Activated CD4-positive, alpha-beta T cell treated with anti-CD3 and anti-CD28 coated beads for 36 hours (primary cell): ENCODE data around the gene TSPAN2. TPM values are rescaled to one million over a fixed set of nuclear protein-coding genes. Genes with fewer than 3 reads are reported as not detected.
A peak's percentile ranks its signal among the peaks of the same experiment; 100 is the strongest.

Source experiments
- ATAC-seq: fragments of 200-7000 bp; cut with Tn5 transposase; one replicate; pipeline ENCODE4 v1.10.0; 2021; ENCODE audit warnings: mild to moderate bottlenecking, moderate library complexity
- CTCF ChIA-PET: fragments of 350-600 bp; sonication (Branson Sonifier 250); formaldehyde crosslinking; loops from one replicate; lab custom pipeline; 2021; ENCODE audit warnings: antibody characterized with exemption; lab: Charles Lee
- POLR2A ChIA-PET: fragments of 350-600 bp; sonication (Branson Sonifier 250); formaldehyde crosslinking; loops from one replicate; lab custom pipeline; 2021; ENCODE audit warnings: antibody characterized with exemption, inconsistent platforms; lab: Charles Lee
- DNase-seq: peaks from one replicate; pipeline ENCODE4 v3.0.0-alpha.2; 2020
- H3K27ac Mint-ChIP-seq: one replicate; pipeline ENCODE4 v1.8.0; 2021; ENCODE audit warnings: mixed read lengths
- H3K27me3 Mint-ChIP-seq: one replicate; pipeline ENCODE4 v1.8.0; 2021; ENCODE audit warnings: mixed read lengths
- H3K36me3 Mint-ChIP-seq: one replicate; pipeline ENCODE4 v1.8.0; 2021; ENCODE audit warnings: low read depth, mixed read lengths
- H3K4me1 Mint-ChIP-seq: one replicate; pipeline ENCODE4 v1.8.0; 2021; ENCODE audit warnings: mixed read lengths
- H3K4me3 Mint-ChIP-seq: one replicate; pipeline ENCODE4 v1.8.0; 2021; ENCODE audit warnings: mild to moderate bottlenecking, moderate library complexity, mixed read lengths
- H3K9me3 Mint-ChIP-seq: one replicate; pipeline ENCODE4 v1.8.0; 2021; ENCODE audit warnings: low read depth, mixed read lengths
- intact Hi-C, 2 experiments: fragments of 100-400 bp; cut with DNase I in 1 of 2; cut with micrococcal nuclease in 1 of 2; formaldehyde crosslinking; loops; one replicate each; pipeline versions ENCODE4 v1.14.2 to v1.15.1; 2022 to 2024; cut with DNase I, micrococcal nuclease
- total RNA-seq, 2 experiments: library from RNA; stranded (reverse); gene quantifications; one replicate each; pipeline ENCODE4 v1.2.3, GENCODE V29; 2021

The TSPAN2 gene
- total RNA-seq, 2 experiments from 2014 or later, result 0.69 to 0.91 TPM

DNA sequence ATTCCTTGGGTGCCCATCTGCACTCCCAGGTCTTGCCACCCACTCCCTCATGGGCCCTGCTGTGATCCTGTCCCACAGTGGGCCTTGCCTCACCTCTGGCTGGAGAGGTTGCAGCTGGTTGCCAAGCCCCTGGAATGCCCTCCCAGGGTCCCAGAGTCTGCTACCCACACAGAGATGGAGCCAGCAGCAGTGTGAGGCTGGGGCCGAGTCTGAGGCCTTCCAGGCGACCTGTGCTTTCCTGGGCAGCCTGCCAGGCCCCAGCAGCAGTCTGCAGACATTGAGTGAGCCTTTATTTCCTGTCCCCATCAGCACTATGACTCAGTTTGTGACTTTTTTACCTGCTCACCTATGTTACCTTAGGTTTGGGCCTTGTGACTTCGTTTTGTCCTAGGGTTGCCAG, 25.0 kb upstream of the TSPAN2 start:
- peak; percentile 19 for DNase-seq
- no peaks in the 10 kb centered on the region for H3K36me3 Mint-ChIP-seq
- ChIA-PET POLR2A (no interaction called here), CTCF (interaction anchor here (0.7 to 5.1 kb wide), 10 partner anchors 10 to 871 kb away, joined by 3 to 40 read pairs (median 7); no protein-coding TSS in a partner anchor)
- H3K9me3 Mint-ChIP-seq, result no peaks in the 10 kb centered on the region
- H3K4me1 Mint-ChIP-seq, result peaks cover 4% of the 10 kb centered on the region
- ATAC-seq, result peak; percentile 36
- no peak overlapping the region for H3K27ac Mint-ChIP-seq
- no peak overlapping the region for H3K4me3 Mint-ChIP-seq
- intact Hi-C loops, result loop anchor here in 1 of 2 experiments (2.0 kb wide), 1 partner anchor 20 kb away; no protein-coding TSS in a partner anchor
- peaks cover 2% of the 10 kb centered on the region for H3K27me3 Mint-ChIP-seq

DNA sequence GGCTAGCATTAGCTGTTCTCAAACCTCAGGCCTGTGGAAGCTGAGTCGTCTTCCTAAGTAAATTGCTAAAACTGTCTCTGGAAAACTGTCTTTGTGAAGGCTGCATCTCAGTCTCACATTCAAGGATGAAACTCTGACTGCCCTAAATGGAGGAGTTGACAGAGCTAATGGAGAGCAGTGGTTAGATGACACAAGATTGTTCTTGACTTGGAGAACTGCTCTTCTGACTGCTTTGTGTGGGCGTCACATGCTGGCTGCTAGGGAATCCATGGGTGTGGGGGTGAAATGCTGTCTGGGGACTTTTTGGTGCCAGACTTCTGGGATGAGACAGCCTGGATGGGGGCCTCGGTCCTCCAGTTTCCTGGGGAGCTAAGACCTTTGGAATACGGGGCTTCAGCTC, 24.5 kb upstream of the TSPAN2 start:
- H3K27me3 Mint-ChIP-seq, result no peaks in the 10 kb centered on the region
- ATAC-seq (no peak), DNase-seq (no peak)
- H3K9me3 Mint-ChIP-seq, result peaks cover 2% of the 10 kb centered on the region
- no peak overlapping the region for H3K4me3 Mint-ChIP-seq
- peaks cover 4% of the 10 kb centered on the region for H3K4me1 Mint-ChIP-seq
- no peak overlapping the region for H3K27ac Mint-ChIP-seq
- intact Hi-C loops, result loop anchor here (1.0 to 2.0 kb wide), 2 partner anchors 21 to 134 kb away; no protein-coding TSS in a partner anchor
- CTCF ChIA-PET, result interaction anchor here (0.5 to 5.1 kb wide), 22 partner anchors 10 to 871 kb away, joined by 3 to 40 read pairs (median 5); no protein-coding TSS in a partner anchor
- POLR2A ChIA-PET, result no interaction called here
- no peaks in the 10 kb centered on the region for H3K36me3 Mint-ChIP-seq

DNA sequence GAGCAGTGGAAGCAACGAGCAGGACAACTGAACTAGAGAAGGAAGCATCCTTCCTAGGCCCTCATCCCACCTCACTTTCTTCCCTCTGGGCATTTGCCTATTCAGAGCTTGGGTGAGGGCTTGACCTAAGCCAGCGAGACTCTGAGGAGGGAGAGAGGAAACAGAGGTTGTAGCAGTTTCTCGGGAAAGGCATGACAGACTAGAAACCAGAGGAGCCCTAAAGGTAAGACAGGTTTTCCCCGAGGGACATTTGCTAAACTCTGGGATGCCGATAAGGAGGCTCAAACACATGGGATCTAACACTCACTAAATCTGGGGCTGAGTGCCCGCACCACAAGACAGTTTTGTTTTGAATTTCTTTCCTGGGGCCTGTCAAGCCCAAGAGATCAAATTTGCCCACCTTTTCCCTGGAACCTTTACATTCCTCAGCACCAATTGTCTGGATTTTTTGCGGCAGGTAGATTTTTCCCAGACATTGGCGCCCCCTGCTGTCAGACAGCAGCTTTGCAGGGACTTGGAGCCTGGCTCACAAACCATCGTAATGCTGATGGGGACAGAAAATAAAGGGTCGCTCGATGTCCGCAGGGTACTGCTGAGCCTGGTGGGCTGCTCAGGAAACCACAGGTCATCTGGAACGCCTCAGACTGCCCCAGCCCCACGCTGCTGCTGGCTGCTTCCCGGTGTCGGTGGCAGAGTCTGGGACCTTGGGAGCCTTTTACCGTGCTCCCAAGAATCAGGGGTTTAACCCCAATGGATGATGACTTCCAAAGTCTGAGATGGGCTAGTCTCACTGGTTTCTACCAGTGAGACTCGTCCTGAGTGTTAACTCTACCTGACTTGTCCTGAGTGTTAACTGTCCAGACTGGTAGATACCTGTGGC, 23.4 kb upstream of the TSPAN2 start:
- Mint-ChIP-seq H3K27me3 (no peaks in the 10 kb centered on the region), H3K4me3 (no peak overlapping the region), H3K9me3 (peaks cover 4% of the 10 kb centered on the region), H3K36me3 (no peaks in the 10 kb centered on the region), H3K4me1 (peaks cover 10% of the 10 kb centered on the region), H3K27ac (no peak overlapping the region)
- intact Hi-C loops, result loop anchor here (1.0 kb wide), 1 partner anchor 133 kb away; no protein-coding TSS in a partner anchor
- peak; percentile 65 for DNase-seq
- ChIA-PET CTCF (interaction anchor here (0.6 to 5.1 kb wide), 34 partner anchors 9 to 1047 kb away, joined by 3 to 40 read pairs (median 4); no protein-coding TSS in a partner anchor), POLR2A (no interaction called here)
- peak; percentile 30 for ATAC-seq

DNA sequence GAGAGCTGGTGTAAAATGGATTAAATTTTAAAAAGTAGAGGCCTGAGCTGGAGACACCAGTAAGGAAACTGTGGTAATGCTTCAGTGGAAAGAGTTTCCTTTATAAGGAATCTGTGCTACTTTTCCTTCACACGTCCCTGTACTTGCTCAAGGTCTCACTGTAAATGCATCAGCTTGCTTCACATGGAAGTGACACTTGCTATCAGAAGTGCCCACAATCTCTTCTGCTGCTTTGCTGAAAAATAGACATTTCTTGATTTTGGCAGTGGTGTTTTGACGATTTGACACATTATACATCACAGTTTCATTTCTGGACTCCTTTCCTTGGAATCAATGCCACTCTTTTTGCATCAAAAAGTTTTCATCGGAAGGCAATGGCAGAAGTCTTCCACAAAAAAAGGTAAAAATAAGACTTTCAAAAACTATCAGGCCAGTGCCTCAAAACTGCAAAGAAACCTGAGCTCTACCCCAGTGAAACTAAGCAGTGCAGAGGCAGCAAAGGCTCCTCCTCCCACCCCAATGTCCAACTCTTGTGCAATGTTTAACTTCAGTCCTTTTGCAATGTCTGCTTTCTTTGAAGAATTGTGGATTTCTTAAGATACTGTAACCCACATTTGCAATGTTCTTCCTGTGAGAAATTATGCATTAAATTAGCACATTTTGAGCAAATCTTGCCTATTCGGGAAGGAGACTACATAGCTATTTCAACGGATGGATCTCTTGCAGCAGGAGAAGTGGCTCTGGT, 18.4 kb upstream of the TSPAN2 start:
- no peak overlapping the region for H3K27ac Mint-ChIP-seq
- CTCF ChIA-PET, result interaction anchor here (0.6 to 1.1 kb wide), 3 partner anchors 8 to 910 kb away, joined by 3 to 4 read pairs (median 3); no protein-coding TSS in a partner anchor
- no peak overlapping the region for H3K4me3 Mint-ChIP-seq
- ATAC-seq (no peak), DNase-seq (no peak)
- H3K27me3 Mint-ChIP-seq, result no peaks in the 10 kb centered on the region
- POLR2A ChIA-PET, result no interaction called here
- H3K4me1 Mint-ChIP-seq, result peaks cover 11% of the 10 kb centered on the region
- intact Hi-C loops, result no loop called here
- H3K9me3 Mint-ChIP-seq, result peaks cover 4% of the 10 kb centered on the region
- H3K36me3 Mint-ChIP-seq, result no peaks in the 10 kb centered on the region

DNA sequence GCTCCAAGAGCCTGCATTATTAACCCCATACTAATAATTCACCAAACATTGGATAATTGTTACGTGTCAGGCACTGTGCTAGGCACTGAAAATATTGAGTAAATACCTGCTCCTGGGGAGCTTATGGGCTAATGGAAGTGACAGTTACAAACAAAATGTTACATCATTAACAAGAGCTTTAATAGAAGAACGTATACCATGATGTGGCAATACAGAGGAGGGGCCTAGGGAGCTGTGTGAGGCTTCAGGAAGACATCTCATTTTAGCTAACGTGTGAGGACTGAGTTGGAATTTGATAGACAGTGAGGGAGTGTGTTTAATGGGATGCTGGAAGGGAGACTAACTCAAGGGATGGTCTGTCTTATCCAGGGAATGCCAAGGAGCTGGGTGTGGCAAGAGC, 16.5 kb upstream of the TSPAN2 start:
- Mint-ChIP-seq H3K27ac (no peak overlapping the region), H3K36me3 (no peaks in the 10 kb centered on the region), H3K9me3 (peaks cover 4% of the 10 kb centered on the region), H3K27me3 (no peaks in the 10 kb centered on the region), H3K4me1 (peaks cover 10% of the 10 kb centered on the region), H3K4me3 (no peak overlapping the region)
- ChIA-PET CTCF (interaction anchor here (0.5 to 3.2 kb wide), 2 partner anchors 7 to 249 kb away, joined by 3 to 19 read pairs; no protein-coding TSS in a partner anchor), POLR2A (no interaction called here)
- intact Hi-C loops, result no loop called here
- ATAC-seq (no peak), DNase-seq (no peak)

DNA sequence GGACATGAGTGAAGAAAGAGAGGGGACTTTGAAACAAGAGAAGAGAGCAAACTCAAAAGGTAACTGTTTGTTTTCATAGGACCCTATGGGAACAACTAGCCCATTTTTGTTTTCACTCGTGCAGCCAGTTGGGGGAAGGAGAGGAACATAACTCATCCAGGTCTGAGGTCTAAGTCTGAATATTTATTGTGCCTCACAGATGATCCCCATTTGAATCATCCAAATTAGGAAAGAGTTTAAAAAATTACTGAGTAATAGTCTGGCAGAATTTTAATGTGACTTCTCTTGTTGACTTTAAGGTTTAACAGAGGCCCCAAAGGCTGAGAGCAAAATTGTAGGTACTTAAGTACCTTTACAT, 10.4 kb upstream of the TSPAN2 start:
- ChIA-PET POLR2A (no interaction called here), CTCF (interaction anchor here (1.0 to 3.4 kb wide), 4 partner anchors 8 to 49 kb away, joined by 3 to 15 read pairs (median 6); no protein-coding TSS in a partner anchor)
- H3K27me3 Mint-ChIP-seq, result no peaks in the 10 kb centered on the region
- H3K4me1 Mint-ChIP-seq, result peaks cover 39% of the 10 kb centered on the region
- ATAC-seq (peak; percentile 75), DNase-seq (no peak)
- H3K36me3 Mint-ChIP-seq, result no peaks in the 10 kb centered on the region
- H3K4me3 Mint-ChIP-seq, result peak overlapping the region; percentile 75
- no peaks in the 10 kb centered on the region for H3K9me3 Mint-ChIP-seq
- intact Hi-C loops, result loop anchor here (1.0 to 10.0 kb wide), 6 partner anchors 8 to 755 kb away; partner anchors contain the start of genes CSDE1 (in 1 of the 2) and TSPAN2 (in 1 of the 2)
- peak overlapping the region; percentile 69 for H3K27ac Mint-ChIP-seq

DNA sequence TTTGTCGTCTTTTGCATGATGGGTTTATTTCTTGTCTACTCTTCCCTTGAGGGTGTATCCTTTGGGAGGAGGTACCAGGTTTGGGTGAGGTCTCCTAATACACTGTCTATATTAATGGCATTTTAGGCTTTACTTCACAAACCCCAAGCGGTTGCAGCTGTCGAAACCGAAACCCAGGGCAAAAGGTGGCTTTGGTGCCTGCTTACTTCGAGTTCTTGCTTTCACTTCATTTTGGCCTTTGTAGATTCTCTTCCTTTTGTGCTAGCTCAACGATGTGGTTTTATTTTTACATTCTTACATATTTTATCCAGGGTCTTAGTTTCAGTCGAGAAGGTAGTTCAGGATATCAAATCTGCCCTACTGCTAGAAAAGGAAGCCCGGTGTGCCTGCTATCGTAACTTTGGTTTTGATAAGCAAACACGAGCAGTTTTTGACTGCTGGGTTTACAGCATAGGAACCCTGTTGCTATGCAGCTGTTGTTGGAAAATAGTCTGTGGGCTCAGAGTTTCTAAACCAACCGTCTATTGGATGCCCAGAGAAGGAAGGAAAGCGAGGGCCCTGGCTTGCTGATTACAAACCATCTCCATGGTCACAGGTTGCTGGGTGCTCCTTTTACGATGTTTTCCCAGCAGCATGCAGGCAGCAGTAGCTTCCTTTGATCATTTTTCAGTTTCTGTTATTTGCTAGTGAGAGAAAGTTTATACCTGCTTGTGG, 9.8 kb upstream of the TSPAN2 start:
- CTCF ChIA-PET, result interaction anchor here (0.7 to 3.4 kb wide), 6 partner anchors 8 to 543 kb away, joined by 3 to 15 read pairs (median 4); no protein-coding TSS in a partner anchor
- H3K9me3 Mint-ChIP-seq, result no peaks in the 10 kb centered on the region
- intact Hi-C loops, result loop anchor here (1.0 to 10.0 kb wide), 6 partner anchors 8 to 754 kb away; partner anchors contain the start of genes CSDE1 (in 1 of the 2) and TSPAN2 (in 1 of the 2)
- ATAC-seq (peak; percentile 80), DNase-seq (peak; percentile 80)
- H3K27ac Mint-ChIP-seq, result peak overlapping the region; percentile 69
- peaks cover 39% of the 10 kb centered on the region for H3K4me1 Mint-ChIP-seq
- no peaks in the 10 kb centered on the region for H3K27me3 Mint-ChIP-seq
- H3K36me3 Mint-ChIP-seq, result no peaks in the 10 kb centered on the region
- H3K4me3 Mint-ChIP-seq, result peak overlapping the region; percentile 75
- POLR2A ChIA-PET, result interaction anchor here (1.0 kb wide), 1 partner anchor 11 kb away, joined by 3 read pairs; no protein-coding TSS in a partner anchor

DNA sequence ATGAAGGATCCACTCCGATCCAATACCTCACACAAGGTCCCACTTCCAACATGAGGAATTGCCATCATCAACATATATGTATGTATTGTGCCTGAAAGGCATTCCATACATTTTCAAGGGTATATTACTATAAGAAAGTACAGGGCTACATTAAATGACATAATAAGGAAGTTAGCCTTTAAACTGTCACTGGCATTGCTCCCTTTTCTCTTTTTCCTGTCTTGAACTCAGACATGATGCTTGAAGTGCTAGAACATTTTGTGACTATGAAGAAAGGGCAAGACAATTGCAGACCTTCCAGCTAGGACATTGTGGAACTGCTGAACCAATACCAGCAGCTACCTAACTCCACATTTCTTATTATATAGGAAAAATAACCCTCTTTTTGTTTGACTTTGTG, 2.9 kb upstream of the TSPAN2 start:
- ChIA-PET CTCF (interaction anchor here (0.6 kb wide), 1 partner anchor 392 kb away, joined by 3 read pairs; no protein-coding TSS in a partner anchor), POLR2A (no interaction called here)
- no peaks in the 10 kb centered on the region for H3K36me3 Mint-ChIP-seq
- intact Hi-C loops, result loop anchor here (10.0 kb wide), 2 partner anchors 347 to 747 kb away; no protein-coding TSS in a partner anchor
- peaks cover 3% of the 10 kb centered on the region for H3K27me3 Mint-ChIP-seq
- DNase-seq (no peak), ATAC-seq (no peak)
- peaks cover 30% of the 10 kb centered on the region for H3K4me1 Mint-ChIP-seq
- no peak overlapping the region for H3K27ac Mint-ChIP-seq
- H3K4me3 Mint-ChIP-seq, result no peak overlapping the region
- no peaks in the 10 kb centered on the region for H3K9me3 Mint-ChIP-seq

DNA sequence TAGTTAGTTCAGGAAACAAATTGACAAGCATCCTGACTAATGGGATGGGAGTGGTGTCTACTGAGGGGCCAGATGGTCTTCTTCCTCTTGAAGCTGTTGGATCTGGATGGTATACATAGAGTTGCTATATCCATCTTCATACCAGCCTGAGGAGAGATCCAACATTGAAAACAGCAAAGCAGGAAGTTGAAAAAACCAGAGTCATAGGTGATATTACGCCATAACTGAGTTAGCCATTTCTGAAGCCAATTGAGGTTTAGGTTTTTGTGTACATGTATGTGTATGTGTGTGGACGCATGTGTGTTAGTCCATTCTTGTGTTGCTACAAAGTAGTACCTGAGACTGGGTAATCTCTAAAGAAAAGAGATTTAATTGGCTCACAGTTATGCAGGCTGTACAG, 2.3 kb upstream of the TSPAN2 start:
- CTCF ChIA-PET, result interaction anchor here (1.0 to 1.1 kb wide), 2 partner anchors 18 to 35 kb away, joined by 3 read pairs; no protein-coding TSS in a partner anchor
- Mint-ChIP-seq H3K27ac (no peak overlapping the region), H3K4me1 (peaks cover 26% of the 10 kb centered on the region), H3K36me3 (no peaks in the 10 kb centered on the region), H3K9me3 (no peaks in the 10 kb centered on the region), H3K27me3 (peaks cover 3% of the 10 kb centered on the region), H3K4me3 (no peak overlapping the region)
- POLR2A ChIA-PET, result no interaction called here
- intact Hi-C loops, result loop anchor here (1.0 to 10.0 kb wide), 3 partner anchors 8 to 747 kb away; no protein-coding TSS in a partner anchor
- DNase-seq (no peak), ATAC-seq (no peak)

DNA sequence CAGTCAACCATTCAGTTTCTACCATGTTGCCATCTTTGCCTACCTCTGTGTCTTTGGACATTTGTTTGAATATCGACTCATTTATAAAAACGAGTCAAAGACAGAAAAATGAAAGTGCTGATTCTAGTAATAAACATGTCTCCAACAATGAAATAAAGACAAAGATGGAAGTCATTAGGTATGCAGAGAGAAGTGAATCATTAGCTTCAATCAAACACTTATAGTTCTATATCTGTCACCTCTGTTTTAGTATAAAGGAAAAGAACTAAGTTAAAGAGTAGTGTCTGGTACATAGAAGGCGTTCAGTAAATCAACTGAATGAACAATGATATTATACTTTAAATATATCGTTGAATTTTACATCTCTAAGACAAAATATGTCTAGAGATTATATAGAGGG, 1.7 kb upstream of the TSPAN2 start:
- Mint-ChIP-seq H3K27me3 (peaks cover 3% of the 10 kb centered on the region), H3K4me3 (no peak overlapping the region), H3K9me3 (no peaks in the 10 kb centered on the region), H3K36me3 (no peaks in the 10 kb centered on the region), H3K27ac (no peak overlapping the region), H3K4me1 (peaks cover 26% of the 10 kb centered on the region)
- peak; percentile 55 for ATAC-seq
- ChIA-PET POLR2A (no interaction called here), CTCF (interaction anchor here (1.0 to 1.1 kb wide), 2 partner anchors 17 to 34 kb away, joined by 3 read pairs; no protein-coding TSS in a partner anchor)
- intact Hi-C loops, result loop anchor here (1.0 to 10.0 kb wide), 3 partner anchors 8 to 746 kb away; no protein-coding TSS in a partner anchor
- DNase-seq, result no peak
